ENCODE data around the gene DTNBP1. TPM values are rescaled to one million over a fixed set of nuclear protein-coding genes. Genes with fewer than 3 reads are reported as not detected.
A peak's percentile ranks its signal among the peaks of the same experiment; 100 is the strongest.

DTNBP1 gene, protein sequence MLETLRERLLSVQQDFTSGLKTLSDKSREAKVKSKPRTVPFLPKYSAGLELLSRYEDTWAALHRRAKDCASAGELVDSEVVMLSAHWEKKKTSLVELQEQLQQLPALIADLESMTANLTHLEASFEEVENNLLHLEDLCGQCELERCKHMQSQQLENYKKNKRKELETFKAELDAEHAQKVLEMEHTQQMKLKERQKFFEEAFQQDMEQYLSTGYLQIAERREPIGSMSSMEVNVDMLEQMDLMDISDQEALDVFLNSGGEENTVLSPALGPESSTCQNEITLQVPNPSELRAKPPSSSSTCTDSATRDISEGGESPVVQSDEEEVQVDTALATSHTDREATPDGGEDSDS
- polyA plus RNA-seq (2013, experiment 1 of 2; ENCODE audit: insufficient read length): 15.1 TPM
- polyA plus RNA-seq (2013, experiment 2 of 2; ENCODE audit: insufficient read length): 15.1 TPM

DNA sequence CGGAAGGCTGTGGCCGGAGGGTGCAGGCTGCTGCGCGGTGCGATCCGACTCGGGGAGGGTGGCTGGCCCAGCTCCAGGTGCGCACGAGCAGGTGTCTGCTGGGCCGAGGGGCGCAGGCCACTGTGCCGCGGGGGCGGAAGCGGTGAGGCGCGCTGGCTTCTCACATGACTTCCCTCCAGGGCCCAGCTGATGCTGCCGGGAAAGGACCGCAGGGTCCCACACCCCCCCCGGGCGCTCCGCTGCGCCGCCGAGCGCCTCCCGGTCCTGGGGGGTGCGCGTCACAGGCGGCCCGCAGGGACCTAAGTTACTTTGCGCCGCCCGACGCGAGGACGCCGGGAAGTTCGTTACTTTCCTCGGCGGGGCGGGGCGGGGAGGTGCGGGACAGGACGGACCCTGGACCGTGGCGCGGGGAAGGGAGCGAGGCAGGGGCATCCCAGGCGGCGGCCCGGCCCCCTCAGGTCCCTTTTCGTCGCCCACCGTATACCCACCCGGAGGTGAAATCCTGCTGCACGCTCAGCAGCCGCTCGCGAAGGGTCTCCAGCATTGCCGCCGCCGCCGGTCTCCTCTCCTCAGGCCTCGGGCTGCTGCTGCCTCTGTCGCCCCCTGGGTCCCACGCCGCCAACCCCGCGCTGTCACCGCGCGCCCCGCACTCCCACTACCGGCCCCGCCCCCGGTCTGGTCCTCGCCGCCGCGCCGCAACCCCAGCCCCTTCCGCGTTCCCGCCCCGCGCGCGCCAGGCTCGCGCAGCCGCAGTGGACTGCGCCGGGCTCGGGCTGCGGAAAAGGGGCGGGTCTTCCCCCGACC is at the start of gene DTNBP1:
Gene DTNBP1, minus strand, starts transcription at position 703 of the 804 bp plus-strand sequence. Its CDS starts 159 bp downstream, at position 544.
- DNase-seq: peak; percentile 74

DNA sequence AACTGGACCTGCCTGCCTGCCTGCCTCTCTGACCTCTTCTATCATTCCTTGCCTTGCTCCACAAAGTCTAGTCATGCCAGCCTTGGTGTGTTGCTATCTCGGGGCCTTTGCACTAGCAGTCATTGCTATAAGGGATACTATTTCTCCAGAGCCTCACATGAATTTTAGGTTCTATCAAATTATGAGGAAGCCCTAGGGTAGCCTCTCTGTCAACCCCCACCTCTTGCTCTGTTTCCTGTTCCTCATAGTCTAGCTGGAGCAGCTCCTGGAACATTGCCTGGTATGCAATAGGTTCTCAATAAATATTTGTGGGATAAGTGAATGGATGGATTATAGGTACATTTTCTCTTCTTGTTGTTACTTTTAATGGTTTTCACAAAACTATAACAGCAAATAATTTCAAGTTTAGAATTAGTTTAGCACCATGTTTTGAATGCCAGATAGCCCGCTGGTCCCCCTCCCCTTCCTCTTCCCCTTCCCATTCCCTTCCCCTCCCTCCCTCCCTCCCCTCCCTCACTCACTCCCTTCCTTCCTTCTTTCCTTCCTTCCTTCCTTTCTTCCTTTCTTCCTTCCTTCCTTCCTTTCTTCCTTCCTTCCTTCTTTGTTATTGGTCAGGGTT is 46.9 kb upstream of the DTNBP1 start:
- no peak for DNase-seq

DNA sequence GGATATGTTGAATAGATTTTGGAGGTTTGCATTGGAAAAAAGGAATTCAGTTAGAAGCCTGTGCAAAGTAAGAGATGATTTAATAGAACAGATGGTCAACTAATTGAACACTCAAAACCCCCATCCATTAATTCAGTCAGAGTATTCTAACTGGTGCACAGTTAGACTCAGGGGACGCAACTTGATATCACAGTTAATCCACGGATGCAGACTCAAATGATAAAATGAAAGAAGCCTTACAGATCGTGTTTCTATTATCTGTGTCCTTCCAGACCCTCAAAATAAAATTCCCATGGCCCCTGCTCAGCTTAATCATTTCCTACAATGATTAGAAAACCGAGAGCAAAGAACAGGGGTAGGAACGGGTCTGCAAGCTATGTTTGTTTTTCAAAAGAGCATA is 45.4 kb upstream of the DTNBP1 start:
- no peak for DNase-seq

DNA sequence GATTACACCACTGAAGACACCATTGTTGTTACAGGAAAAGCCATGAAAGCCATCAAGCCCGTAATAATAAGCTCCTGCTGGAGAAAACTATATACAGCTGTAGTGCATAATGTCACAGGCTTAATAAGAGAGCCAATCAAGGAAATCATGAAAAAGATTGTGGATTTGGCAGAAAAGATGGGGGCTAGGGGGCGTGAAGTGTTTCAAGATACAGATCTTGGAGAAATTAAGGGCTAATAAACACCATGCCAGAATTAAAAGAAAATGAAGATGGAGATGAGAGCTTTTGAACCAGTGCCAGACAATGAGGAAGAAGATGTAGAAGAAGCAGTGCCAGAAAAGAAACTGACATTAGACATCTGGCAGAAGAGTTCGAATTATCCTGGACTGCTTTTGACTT is 43.2 kb upstream of the DTNBP1 start:
- DNase-seq: no peak

DNA sequence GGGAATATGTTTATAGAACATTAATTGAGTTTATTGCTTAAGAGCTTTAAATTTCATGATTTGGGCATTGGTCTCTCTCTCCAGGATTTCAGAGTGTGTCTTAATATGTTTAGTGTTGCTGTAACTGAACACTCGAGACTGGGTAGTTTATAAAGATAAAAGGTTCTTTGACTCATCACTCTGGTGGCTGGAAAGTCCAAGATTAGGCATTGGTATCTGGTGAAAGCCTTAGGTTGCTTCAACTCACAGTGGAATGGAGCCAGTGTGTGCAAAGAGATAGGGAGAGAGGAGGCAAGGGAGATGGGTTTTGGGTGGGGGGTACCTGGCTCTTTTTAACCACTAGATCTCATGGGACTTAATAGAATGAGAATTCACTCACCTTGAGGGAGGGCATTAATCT is 35.6 kb upstream of the DTNBP1 start:
- no peak for DNase-seq

DNA sequence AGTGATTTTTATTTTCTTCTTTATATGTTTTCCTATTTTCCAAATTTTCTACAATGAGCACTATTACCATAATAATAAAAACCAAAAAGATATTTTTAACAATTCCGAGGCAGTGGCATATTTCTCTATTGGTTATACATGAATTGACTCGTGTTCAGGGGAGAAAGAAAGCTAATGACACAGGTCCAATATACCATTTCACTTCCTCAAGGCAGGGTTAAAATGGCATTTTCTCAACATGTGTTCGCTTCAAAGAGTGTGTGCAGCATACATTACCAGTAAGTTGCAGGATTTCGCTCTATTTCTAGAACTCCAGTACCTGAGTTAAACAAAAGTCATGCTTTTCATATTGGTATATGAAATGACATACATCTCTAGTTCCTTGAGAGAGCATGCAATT is 35.1 kb upstream of the DTNBP1 start:
- no peak for DNase-seq

DNA sequence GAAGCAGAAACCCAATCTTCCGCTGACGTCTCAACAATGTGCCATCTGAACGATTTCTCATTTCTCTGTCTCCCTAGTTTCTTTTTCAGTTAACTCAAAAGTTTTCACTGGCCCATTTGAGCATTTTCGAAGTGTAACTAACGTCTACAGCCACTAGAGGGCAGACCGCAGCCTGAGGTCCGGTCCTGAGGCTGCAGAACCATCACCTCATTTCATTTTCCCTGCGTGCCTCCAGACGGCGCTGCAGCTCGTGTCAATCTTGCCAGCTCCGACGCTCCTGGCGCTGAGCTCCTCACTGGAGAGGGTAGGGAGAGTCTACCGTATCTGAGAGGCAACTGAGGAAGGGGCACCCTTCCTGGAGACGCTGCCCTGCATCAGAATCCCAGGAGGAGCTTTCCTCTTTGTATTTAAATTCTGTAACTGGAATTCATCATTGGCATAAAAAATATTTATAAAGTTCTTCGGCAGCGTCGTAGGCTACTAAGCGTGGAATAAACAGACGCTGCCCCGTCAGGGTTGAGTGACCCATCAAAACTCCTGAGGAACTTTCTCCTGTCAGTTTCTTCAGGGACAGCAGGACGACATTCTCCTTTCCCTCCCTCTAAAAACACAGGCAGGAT is 28.5 kb upstream of the DTNBP1 start:
- DNase-seq: peak; percentile 86

DNA sequence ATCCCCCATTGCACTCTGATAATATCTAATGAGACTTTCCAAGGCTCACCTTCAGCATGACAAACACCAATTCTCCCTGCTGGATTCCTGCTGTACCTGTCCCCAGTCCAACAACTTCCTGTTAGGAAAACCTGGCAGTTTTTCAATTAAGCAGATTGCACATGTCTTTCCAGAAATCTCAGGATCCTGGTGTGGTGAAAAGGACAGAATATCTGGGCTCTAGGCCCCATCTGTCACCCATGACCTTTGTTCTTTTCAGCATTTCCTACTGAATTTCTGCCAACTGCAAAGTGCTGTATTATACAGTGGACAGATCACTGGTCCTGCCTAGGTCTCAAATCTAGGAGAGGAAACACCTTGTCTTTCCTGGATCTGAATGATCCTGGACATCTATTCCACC is 27.7 kb upstream of the DTNBP1 start:
- no peak for DNase-seq

DNA sequence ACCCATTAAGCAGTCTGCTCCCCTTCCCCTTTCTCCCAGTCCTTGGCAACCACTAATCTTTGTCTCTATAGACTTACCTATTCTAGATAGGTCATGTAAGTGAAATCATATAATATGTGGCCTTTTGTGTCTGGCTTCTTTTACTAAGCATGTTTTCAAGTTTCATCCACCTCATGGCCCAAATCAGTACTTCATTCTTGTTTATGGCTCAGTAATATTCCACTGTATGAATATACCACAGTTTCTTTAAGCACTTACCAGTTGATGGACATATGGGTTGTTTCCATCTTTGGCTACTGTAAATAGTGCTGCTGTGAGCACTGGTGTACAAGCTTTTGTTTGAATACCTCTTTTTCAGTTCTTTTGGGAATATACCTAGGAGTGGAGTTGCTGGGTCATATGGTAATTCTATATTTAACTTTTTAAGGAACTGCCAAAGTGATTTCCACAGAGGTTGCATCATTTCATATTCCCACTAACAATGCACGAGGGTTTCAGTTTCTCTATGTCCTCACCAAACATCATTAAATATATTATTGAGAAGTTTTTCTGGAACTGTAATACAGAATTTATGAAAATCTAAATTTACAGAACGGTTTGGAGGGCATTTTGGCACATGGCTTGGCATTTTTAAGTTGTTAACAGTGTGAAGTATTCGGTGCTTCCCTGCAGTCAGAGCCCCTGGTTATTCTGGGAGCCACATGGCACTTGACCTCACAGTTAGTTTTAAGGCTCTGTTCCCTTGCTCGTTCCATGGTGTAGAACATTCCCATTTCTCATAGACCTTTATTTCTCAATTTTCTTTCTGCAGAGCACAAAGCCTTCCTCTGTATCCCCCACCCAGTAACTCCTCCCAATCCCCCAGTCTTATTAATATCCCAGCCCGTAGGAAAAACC is 27.0 kb upstream of the DTNBP1 start:
- DNase-seq: peak; percentile 4

DNA sequence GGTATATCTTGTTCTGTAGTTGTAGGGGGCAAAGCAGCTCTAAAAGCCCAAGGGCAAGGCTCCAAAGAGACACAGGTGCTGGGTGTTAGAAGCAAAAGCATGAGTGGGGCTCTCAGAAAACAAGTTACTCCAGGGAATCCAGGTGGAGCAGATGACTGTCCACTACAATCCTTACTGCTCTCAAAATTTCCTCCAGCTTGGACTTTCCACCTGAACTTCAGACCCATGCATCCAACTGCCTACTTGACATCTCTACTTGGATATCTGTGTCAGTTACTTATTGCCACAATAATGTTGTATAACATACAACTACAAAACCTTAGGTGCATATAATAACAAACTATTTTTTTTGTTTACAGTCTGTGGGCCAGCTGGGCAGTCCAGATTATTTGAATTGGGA is 22.8 kb upstream of the DTNBP1 start:
- no peak for DNase-seq

DNA sequence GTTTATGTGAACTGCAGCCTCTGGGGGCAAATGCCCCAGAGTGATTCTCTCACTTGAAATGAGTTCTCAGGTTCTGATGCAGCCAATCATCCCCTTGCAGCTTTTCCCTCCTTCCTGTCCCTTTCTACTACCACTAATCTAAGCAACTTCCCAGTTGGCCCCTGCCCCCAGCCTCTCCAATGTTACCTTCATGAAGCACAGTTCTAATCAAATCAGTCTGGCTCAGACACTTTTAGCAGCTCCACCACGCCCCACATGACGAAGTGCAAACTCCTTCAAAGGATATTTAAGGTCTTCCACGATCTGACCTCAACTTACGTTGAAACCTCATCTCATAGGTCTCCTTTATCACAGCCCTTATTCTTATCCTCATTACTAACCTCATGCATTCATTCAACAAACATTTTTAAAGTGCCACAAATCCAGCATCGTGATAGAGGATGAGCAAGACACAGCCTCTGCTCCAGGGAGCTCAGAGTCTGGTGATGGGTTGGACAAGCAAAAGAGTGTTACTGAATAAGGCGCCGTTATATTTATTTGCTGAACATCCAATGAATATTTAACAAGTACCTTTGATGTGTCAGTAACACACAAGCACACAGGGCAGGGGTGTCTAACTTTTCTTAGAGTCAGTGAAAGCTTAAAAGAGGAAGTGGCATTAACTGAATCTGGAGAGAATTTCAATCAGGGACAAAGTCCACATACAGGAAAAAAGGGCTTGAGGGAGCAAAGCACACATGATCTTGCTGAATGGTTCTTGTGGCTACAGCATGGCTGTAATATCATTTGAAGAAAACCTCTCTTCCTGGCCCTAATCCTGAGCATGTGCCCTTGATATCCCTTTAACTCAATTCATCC is 20.4 kb upstream of the DTNBP1 start:
- no peak for DNase-seq

DNA sequence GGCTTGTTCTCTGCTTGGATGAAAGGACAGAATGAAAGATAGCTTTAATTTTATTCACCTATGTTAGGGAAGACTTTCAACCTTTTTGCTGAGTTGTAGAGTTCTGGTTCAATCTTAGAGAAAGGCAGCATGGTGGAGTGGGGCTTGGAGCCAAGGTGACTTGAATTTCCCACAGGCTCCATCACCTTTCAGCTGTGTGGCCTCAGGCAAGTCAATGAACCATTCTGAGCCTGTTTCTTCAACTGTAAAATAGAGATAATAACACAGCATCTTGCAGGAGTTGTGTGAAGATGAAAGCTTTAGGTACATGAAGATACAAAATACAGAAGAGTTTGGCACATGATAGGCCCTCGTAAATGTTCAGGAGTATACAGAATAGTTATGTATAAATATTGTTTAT is 19.1 kb upstream of the DTNBP1 start:
- DNase-seq: no peak

DNA sequence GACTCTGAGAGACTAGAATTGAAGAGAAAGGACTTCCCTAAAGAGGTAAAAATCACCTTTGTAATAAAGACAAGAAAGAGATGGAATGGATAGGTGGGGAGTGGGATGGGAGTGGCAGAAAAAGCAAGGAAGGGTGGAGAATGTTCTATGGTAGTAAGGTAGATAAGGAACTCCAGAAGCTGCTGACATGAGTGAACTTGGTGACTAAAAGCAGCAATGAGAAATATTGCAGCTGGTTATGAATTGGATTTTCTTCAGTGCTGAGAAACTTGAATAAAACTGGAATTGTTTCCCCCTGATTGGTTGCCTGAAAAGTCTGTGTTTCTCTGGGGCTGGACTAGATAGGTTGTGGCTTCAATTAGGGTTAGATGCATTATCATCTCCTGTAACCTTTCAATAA is 15.7 kb upstream of the DTNBP1 start:
- no peak for DNase-seq

DNA sequence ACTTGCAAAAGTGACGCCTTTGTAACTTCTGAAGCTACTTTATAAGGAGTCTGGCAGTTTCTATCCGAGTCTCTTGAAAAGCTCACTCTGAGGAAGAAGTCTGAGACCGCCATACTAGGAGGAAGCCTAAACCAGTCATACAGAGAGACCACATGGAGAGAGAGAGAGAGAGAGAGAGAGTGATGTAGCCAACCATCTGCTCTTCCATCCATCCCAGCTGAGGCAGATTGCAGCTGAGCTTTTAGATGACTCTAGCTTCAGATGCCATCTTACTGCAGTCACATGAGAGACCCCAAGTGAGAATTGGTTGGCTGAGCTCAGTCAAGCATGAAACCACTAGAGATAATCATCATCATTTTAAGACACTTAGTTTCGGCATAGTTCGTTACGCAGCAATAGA is 15.0 kb upstream of the DTNBP1 start:
- DNase-seq: no peak

DNA sequence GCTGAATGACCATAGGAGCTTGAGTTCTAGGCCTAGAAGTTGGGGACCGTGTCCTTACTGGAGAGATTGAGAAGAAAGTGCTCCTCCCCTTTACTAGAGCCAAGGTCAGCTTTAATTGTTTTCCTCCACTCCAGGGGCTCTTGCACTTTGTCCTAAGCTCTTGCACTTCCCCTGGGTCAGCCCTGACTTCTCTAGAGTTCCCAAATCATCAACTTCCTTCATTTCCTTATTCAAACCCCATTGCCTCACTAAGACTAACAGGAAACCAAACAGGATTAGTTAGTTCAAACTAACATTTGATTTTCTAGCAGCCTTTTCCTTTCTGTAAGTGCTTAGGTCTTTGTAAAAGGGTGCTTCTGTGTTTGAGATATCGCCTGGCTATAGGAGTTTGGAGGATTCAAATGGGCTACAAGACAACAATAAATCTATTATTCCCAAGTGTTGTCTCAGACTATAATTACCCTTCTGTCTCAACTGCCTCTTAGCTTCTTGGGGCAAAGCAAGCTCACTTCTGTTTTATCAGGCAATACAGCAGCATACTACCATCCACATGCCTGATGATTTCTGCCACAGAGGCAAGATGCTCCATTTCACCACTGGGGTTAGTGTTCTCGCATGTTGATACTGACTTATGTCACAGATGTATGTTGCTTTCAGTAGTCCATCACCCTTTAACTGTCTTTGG is 12.8 kb upstream of the DTNBP1 start:
- no peak for DNase-seq

DNA sequence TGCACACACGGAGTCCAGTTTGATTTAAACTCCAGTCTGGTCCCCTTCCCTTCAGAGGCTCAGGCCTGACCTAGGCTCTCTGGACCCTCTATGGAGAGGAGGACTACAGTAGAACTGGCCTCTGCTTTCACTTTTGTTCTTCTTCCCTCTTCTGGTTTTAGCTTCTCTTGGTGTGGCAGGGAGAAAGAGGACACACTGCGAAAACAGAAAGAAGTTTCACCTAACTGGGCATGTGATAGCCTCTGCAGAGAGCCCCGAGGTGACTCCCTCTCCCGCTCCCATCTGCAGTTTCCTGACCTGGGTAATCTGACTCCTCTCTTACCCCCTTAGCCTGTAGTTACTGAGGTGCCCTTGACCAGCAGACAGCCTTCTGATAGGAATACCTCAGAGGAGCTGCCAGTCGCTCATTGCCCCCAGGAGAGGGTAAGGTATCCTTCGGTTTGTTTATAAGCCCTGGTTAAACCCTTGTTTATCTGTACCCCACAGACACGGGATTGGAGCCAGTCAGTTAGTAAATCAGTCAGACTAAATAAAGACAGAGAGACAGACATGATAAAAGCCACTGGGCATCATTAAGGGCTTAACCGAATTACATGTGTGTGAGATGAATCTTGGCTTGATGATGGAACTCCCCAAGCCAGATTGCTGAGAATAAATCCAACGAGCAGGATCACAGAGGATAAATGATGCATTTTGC is 12.0 kb upstream of the DTNBP1 start:
- DNase-seq: no peak

DNA sequence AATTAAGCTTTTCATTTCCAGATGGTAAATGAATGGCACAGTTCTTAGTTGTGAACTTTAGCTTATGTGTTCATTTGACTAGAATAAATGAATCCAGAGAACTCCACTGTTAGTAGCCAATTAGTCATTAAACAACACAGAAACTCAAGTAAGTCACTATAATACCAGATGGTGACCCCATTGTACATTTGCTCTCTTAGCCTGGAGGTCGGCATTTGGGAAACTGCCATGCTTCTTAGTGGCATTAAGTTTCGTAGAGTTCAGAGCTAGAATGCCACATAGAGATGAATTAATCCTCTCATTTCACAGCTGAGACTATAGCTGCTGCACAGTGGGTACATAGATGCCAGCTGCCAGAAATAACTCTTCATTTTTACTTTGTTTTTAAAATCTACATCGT is 10.8 kb upstream of the DTNBP1 start:
- no peak for DNase-seq

DNA sequence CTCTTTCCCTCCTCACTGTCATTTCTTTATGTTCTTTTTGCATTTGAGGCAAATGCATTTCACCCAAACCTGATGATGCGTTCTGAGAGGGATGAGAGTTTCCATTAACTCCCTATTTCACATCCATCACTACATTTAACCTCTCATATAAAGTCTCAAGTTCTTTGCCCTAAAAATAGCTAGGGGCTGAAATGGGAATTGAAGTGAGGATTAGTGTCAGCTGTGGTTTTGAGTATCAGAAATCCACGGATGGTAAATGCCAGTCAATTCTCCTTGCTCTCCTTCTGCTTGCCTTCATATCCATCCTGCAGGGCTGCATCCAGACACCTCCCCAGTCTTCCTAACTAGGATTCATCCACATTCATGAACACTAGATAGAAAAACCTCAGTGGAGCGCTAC is 10.0 kb upstream of the DTNBP1 start:
- DNase-seq: no peak

DNA sequence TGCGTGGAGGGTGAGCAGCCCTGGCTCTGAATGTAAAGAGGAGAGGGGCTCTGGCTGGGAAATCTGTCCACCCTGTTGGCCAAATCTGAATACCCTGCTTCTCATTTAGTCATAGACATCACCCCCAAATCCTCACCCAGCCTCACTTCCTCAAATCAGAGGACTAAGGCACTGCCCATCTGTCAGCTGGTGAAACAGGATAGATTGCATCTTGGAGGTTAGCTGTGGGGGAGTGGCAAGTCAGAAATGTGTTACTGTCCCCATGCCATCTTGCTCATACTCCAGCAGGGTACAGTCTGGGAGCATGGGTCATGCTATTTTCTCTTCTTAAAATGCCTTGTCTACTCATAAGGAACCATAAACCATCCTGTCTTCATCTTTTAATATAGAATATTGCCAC is 9.5 kb upstream of the DTNBP1 start:
- DNase-seq: no peak

DNA sequence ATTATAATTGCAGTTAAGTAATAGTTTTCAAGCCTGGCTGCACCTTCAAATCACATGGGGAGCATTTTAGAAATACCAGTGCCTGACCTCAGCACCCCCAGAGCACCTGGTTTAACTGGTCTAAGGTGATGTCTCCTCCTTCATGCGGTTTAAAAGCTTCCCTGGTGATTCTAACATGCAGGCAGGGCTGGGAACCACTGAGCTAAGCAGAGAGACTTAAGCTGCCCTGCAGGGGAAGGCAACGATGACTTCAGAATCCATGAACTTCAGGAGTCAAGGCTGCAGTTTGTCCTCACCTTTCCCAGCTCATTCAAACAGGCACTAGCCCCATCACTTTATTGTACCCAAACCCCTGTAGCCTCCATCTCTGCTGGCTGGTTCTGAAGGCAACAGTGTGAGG is 6.1 kb upstream of the DTNBP1 start:
- no peak for DNase-seq
